ENCODE results near the gene TRIM69. TPM values are rescaled to one million over a fixed set of nuclear protein-coding genes. Genes with fewer than 3 reads are reported as not detected.

Gene TRIM69
- total RNA-seq, 1 donor from 2014 or later: 22.8 TPM

- Mint-ChIP-seq H3K4me1 (ENCODE audit: low read depth, unreplicated experiment) (no peaks in the 10 kb centered on the region), H3K27ac (ENCODE audit: unreplicated experiment) (no peak overlapping the region), H3K27me3 (ENCODE audit: unreplicated experiment) (peaks cover 3% of the 10 kb centered on the region), H3K36me3 (ENCODE audit: unreplicated experiment) (no peaks in the 10 kb centered on the region), H3K9me3 (ENCODE audit: unreplicated experiment) (no peaks in the 10 kb centered on the region), H3K4me3 (ENCODE audit: unreplicated experiment) (peak overlapping the region; percentile 98)
- TF ChIP-seq CTCF (IDR thresholded peaks at IDR 0.05; ENCODE audit: partially characterized antibody, unreplicated experiment): no peak
- DNase-seq: no peak
These were observed 23.9 kb upstream of the TRIM69 start for GRCh38 chr15:44712346-44713005.

GRCh38 chr15:44713006-44713966 lies 23.0 kb upstream of the TRIM69 start:
- Mint-ChIP-seq H3K27ac (ENCODE audit: unreplicated experiment) (no peak overlapping the region), H3K4me1 (ENCODE audit: low read depth, unreplicated experiment) (no peaks in the 10 kb centered on the region), H3K27me3 (ENCODE audit: unreplicated experiment) (peaks cover 3% of the 10 kb centered on the region), H3K4me3 (ENCODE audit: unreplicated experiment) (no peak overlapping the region), H3K9me3 (ENCODE audit: unreplicated experiment) (no peaks in the 10 kb centered on the region), H3K36me3 (ENCODE audit: unreplicated experiment) (no peaks in the 10 kb centered on the region)
- no peak for TF ChIP-seq CTCF (IDR thresholded peaks at IDR 0.05; ENCODE audit: partially characterized antibody, unreplicated experiment)
- no peak for DNase-seq

- H3K4me1 Mint-ChIP-seq (ENCODE audit: low read depth, unreplicated experiment): no peaks in the 10 kb centered on the region
- TF ChIP-seq CTCF (IDR thresholded peaks at IDR 0.05; ENCODE audit: partially characterized antibody, unreplicated experiment): no peak
- H3K9me3 Mint-ChIP-seq (ENCODE audit: unreplicated experiment): no peaks in the 10 kb centered on the region
- peaks cover 3% of the 10 kb centered on the region for H3K27me3 Mint-ChIP-seq (ENCODE audit: unreplicated experiment)
- no peak for DNase-seq
- H3K27ac Mint-ChIP-seq (ENCODE audit: unreplicated experiment): no peak overlapping the region
- no peaks in the 10 kb centered on the region for H3K36me3 Mint-ChIP-seq (ENCODE audit: unreplicated experiment)
- no peak overlapping the region for H3K4me3 Mint-ChIP-seq (ENCODE audit: unreplicated experiment)
These were observed 21.1 kb upstream of the TRIM69 start for GRCh38 chr15:44715142-44715796.

- no peak for TF ChIP-seq CTCF (IDR thresholded peaks at IDR 0.05; ENCODE audit: partially characterized antibody, unreplicated experiment)
- H3K4me3 Mint-ChIP-seq (ENCODE audit: unreplicated experiment): no peak overlapping the region
- no peaks in the 10 kb centered on the region for H3K4me1 Mint-ChIP-seq (ENCODE audit: low read depth, unreplicated experiment)
- DNase-seq: no peak
- no peaks in the 10 kb centered on the region for H3K36me3 Mint-ChIP-seq (ENCODE audit: unreplicated experiment)
- H3K27me3 Mint-ChIP-seq (ENCODE audit: unreplicated experiment): peaks cover 3% of the 10 kb centered on the region
- no peaks in the 10 kb centered on the region for H3K9me3 Mint-ChIP-seq (ENCODE audit: unreplicated experiment)
- H3K27ac Mint-ChIP-seq (ENCODE audit: unreplicated experiment): no peak overlapping the region
These were observed 20.5 kb upstream of the TRIM69 start for GRCh38 chr15:44715797-44716334.

Data from glutamatergic neuron (in vitro differentiated cells).